COLO668 (cell line): Measurements from ENCODE around the gene TNNC1.

Experiments
- DNase-seq: peaks from one replicate; lab custom pipeline; 2025; ENCODE audit not compliant: unreplicated experiment; lab: John Stamatoyannopoulos, UW

The TNNC1 gene

DNA sequence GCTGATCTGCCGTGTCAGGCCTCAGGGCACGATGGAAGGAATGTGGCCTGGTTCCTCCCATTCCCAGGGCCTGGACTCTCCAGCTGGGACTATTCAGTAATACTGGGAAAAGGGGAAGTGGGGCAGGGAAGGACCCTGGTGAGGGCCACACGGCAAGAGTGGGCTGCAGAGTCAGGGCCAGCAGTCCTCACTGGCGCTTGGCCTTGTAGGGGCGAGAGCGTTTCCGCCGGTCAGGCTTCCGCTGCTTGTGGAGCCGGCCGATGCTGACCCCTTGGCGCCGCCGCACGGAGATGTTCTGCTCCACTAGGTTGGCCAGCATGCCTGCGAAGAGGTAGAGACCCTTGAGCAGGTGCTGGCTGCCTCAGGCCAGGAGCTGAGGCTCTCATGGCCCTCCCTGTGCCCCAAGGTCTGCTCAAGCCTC, 51.7 kb downstream of the TNNC1 start:
- DNase-seq: no peak

DNA sequence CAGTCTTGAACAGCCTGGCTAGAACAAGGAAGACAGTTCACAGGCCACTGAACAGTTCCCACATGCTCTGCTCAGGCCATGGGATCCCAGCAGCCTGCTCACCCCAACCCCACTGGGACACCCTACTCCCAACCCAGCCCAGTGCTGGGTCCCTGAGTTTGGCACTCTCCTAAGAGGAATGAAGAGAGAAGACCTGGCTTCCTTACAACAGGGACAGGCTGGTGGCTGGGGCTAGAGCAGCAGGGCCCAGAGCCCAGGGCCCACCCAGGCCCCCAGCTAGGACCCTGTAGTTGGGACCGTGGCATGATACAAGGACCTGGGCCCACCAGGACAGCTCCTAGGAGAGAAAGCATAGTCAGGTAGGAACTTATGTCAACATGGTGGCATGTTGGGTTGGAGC, 52.3 kb downstream of the TNNC1 start:
- no peak for DNase-seq
